ENCODE measurements around the gene FRS2.
"Not testable (repeated sequence)": the region's sequence is repeated elsewhere in the genome, so short reads cannot be mapped to it uniquely, and the experiment has no call there.

Gene FRS2

DNA sequence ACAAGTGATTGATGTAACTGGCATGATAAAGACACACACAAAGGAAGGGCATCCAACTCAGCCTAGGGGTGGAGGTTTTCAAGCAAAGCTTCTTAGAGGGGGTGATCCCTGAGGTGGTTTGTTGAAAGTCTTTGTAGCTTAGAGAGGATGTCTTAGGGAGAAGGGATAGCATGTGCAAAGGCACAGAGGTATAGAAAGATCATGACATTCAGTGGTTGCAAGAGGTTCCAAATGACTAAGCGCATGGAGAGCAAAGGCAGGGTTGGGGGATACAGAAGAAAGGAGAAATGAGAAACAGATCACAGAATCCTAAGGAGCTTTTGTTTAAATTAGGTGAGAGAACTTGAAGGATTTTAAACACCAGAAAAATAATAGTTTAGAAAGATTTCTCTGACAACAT lies 109.9 kb downstream of the FRS2 start:
- no peak for DNase-seq (ENCODE audit: low read depth in 2 of 2)

DNA sequence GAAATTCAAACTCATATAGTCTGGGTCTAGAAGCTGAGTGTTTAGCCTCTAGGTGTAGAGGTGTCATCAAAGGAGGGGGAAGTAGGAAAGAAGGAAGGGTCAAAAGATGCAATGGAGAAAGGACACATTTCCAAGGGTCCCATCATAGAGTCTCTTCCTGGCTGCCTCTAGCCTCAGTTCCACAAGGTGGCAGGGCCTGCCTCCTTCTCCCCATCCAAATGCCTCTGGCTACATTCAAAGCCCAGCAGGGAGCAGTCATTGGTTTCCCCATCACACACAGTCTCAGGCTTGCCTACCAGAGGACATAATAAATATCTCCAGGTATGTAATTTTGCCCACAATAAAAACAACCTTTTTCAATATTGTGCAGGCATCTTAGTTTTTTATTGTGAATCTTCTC lies 113.0 kb downstream of the FRS2 start:
- no peak for DNase-seq (ENCODE audit: low read depth in 2 of 2)

DNA sequence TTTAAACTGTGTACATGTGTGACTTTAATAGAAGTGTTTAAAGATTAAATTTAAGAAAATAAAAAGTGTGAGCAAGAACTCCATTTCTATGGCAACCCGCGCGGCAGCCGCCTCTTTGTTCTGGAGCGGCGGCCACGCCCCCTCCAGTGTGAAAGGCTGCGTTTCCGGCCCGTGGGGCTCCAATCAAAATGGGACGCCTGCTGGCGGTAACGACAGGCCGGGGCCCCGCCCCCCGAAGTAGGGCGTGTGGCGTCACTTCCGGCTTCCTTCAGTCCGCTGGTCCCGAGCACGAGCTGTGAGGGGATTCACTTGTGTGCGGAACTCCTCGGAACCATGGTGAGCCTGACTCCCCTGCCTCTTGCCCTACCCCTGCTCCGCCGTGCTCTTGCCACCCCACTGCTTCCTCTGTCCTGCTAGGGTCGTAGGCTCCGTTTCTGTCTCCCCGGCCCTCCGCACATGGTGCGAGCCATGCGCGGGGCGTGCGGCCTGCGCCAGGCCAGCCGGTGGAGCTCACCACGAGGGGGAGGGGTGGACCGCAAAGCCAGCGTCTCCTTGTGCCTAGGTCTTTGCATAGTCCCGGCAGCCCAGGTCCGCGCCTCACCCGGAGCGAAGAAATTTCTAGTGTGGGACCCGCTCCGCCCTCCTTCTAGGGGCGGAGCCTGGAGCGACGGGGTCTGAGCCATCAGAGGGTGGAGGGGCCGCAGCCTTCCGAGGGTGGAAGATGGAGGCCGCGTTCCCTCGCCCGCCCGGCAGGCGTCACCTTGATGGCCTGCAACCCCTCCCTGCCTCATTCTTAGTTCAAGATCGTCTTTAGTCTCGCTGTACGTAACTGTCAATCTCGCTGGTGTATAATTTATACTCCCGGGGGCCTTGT lies 115.2 kb downstream of the FRS2 start, which contains the start of gene CCT2:
TSS of gene CCT2 (plus strand) at position 271 of the 874 bp plus-strand sequence. CDS start at position 334, 63 bp downstream.
- DNase-seq (ENCODE audit: low read depth in 2 of 2): peak; percentile 93 to 95

DNA sequence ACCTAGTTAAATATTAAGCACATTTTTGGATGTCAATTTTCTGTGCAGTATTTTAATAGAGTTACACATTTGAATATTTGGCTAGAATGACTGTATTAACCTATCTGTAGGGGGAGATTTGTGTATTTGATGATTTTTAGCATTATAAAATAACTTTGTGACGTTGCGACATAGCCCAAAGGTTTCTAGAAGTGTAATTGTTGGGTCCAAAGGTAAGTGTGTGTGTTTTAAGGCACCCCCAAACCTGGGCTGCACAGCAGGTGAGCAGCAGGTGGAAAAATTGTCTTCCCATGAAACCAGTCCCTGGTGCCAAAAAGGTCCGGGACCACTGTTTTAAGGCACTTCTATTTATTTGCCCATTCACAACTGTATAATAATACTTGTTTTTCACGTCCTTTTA lies 118.3 kb downstream of the FRS2 start:
- no peak for DNase-seq (ENCODE audit: low read depth in 2 of 2)

DNA sequence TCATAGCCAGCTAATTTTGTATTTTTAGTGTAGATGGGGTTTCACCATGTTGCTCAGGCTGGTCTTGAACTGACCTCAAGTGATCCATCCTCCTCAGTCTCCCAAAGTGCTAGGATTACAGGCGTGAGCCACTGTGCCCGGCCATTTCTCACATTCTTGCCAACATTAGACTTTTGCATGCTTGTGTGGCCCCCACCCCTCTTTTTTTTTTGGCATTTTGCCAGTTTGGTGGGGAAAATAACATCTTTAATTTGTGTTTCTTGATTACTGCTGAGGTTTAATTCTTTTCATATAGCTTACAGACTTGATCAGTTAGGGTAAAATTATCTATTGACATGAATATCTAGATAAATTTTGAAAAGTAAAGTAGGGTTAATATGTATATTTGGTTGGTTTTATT lies 118.9 kb downstream of the FRS2 start:
- no peak for DNase-seq (ENCODE audit: low read depth in 2 of 2)

DNA sequence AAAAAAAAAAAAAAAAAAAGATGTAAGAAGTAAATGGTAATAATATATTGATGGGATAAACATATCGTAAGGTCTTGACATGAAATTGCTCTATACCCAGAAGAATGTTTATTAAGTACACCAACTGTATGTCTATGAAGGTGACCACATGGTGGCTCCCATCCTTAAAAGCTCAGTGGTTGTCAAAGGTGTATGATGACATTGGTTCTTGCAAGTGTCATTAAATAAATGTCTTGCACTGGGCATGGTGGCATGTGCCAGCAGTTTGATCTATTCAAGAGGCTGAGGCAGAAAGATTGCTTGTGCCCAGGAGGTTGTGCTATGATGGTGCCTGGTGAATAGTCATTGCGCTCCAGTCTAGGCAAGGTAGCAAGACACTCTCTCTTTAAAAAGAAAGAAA lies 125.5 kb downstream of the FRS2 start:
- no peak for DNase-seq (ENCODE audit: low read depth in 2 of 2)

DNA sequence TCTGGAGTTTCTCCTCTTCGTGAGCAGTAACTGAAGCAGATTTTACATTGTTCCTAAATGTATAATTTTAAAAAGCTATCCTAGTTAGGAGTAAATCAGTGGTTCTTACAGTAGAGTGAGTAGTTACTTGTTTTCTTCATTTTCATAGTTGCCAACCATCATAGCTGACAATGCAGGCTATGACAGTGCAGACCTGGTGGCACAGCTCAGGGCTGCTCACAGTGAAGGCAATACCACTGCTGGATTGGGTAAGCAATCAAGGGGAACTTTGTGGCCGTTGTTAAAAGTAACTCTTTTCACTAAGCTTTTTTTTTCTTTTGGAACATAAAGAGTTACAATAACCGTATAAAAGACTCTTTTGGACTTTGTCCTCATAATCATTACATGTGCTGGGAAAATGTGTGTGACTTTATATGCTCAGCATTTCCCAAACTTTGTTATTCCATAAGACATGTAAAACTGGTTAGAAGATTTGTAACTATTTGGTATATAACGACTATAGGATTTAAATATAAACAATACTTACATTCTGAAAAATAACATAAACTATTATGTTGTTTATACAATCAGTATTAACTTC lies 128.1 kb downstream of the FRS2 start:
- no peak for DNase-seq (ENCODE audit: low read depth in 2 of 2)

DNA sequence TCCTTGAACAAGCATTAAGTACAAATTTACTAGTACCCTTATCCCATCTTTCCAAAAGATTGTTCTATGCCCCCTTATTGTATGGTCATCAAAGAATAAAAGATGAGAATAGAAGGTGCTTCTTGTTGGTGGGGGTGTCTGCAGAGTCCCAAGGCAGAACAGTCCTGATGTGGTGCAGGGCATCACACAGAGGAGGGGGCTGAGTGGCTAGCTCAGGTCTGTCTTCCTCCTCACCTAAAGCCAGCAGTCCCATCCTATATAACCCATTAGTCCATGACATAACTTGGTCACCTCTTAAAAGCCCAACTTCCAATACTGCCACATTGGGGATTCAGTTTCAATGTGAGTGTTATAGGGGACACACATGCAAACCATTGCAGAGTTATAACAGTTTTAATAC lies 130.6 kb downstream of the FRS2 start:
- DNase-seq (ENCODE audit: low read depth in 2 of 2): no peak

DNA sequence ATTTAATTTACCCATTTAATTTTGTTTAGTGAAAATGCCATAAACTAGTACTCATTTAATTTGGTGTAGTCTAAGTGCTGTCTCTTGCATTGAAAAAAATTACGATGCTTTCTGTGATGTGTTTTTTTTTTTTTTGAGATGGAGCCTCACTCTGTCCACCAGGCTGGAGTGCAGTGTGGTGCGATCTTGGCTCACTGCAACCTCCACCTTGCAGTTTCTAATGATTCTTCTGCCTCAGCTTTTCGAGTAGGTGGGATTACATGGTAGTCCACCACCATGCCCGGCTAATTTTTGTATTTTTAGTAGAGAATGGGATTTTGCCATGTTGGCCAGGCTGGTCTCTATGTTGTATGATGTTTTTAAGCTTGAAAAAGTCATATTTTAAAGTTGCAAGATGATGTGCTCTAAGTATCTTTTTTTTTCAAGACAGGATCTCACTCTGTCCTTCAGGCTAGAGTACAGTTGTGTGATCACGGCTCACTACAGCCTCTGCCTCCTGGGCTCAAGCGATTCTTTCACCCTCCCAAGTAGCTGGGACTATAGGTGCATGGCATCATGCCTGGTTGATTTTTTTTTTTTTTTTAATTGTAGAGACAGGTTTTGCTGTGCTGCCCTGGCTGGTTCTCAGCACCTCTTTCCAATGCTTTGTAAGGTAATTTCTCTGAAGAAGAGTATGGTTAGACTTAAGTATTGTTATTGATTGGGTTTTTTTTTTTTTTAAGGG lies 131.9 kb downstream of the FRS2 start:
- no peak for DNase-seq (ENCODE audit: low read depth in 2 of 2)

DNA sequence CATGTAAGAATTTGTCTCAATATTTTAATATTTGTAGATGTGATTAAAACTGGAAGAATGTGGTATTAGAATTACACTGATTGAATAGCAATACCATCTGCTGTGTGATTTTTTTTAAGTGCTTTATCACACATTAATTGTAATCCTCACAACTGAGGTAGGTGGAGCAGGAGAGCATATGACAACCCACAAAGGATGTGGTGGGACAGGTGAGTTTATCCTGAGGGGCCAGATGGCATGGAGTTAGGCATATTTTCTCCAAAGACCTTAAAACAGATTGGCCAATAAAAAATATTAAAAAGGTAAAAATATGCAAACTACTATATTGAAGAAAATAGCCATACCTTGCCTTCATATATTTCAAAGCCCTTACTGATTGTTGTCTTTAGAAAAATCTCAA lies 132.8 kb downstream of the FRS2 start:
- DNase-seq (ENCODE audit: low read depth in 2 of 2): no peak

DNA sequence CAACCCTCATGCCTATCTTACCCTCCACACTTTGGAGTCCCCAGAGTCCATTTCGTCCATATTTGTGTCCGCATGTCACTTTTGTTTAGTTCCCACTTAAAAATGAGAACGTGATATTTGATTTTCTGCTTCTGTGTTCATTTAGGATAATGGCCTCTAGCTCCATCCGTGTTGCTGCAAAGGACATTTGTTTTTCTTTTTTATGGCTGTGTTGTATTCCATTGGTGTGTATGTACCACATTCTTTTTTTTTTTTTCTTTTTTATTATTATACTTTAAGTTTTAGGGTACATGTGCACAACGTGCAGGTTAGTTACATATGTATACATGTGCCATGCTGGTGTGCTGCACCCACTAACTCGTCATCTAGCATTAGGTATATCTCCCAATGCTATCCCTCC lies 133.4 kb downstream of the FRS2 start:
- DNase-seq (ENCODE audit: low read depth in 2 of 2): not testable (repeated sequence)

DNA sequence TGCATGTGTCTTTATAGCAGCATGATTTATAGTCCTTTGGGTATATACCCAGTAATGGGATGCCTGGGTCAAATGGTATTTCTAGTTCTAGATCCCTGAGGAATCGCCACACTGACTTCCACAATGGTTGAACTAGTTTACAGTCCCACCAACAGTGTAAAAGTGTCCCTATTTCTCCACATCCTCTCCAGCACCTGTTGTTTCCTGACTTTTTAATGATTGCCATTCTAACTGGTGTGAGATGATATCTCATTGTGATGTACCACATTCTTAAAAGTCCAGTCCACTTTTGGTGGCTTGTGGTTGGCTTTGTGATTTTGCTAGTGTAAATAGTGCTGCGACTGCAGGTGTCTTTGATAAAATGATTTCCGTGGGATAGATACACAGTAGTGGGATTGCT lies 134.1 kb downstream of the FRS2 start:
- not testable (repeated sequence) for DNase-seq (ENCODE audit: low read depth in 2 of 2)

DNA sequence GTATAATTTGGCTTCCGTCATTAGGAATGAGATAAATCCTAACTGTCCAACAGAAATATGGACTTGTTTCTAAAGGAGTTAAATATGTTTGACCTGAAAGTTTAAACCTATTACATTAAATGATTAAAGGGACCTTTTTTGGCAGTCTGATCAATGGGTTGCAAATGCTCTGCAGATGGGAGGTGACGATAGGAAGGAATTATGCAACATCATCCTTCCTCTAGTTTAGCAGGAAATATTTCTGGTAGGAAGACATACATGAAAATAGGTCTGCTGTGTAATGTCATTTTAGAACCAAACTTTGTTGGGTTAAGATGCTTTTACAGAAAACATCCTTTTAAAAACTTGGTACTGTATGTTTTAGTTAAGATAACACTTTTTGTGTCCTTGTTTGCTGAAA lies 137.9 kb downstream of the FRS2 start:
- DNase-seq (ENCODE audit: low read depth in 2 of 2): no peak

DNA sequence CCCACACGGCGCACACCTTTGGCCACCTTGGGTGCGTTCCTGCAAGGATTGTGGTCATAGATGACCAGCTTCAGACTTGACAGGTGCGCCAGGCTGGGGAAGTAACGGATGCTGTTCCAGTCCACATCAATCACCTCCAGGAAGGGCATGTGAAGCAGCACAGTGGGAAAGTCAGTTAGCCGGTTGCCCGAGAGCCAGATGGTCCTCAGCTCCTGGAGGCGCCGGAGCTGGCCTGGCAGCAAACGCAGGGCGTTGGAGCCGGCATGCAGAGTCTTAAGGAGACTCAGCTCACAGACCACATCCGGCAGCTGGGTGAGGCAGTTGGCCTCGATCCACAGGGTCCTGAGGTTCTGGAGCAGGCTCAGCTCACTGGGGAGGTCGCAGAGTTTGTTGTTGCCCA lies 139.9 kb downstream of the FRS2 start:
- DNase-seq (ENCODE audit: low read depth in 2 of 2): no peak

DNA sequence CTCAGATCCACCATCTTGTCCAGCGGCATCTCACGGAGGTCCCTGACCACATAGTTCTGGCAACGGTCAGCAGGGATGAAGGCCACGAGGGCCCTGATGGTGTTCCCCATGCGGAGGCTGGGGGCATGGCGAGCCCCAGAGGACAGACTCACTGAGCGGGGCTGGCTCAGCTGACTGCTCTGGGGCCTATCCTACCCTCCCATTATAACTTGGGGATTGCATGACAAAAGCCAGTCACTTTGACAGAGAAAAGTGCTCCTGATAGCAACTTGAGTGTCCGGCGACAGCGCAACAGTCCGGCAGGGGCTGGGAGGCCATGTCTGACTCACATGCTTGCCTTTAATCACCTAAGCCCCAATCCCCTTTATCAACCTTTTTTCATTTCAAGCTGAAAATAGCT lies 140.5 kb downstream of the FRS2 start, which contains the start of gene LRRC10:
TSS of gene LRRC10 (minus strand) at position 179 of the 400 bp plus-strand sequence. CDS start at position 110, 69 bp downstream.
- DNase-seq (ENCODE audit: low read depth in 2 of 2): no peak

DNA sequence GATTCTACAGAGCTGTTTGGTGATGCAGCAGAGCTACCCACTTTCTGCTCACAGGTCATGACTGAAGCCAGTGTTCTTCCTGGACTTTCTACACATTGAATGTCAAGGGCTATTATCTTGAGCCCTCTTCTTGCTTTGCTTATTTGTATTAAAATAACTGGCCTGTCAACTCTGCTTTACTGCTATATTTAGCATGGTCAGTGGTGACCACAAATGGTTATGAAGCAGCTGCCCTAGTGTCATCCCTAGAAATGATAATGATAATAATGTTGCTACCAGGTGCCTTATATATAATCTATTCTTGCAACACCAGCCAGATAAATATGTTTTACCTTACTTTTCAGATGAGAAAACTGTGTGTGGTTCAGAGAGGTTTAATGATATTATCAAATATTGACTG lies 143.2 kb downstream of the FRS2 start:
- DNase-seq (ENCODE audit: low read depth in 2 of 2): no peak

DNA sequence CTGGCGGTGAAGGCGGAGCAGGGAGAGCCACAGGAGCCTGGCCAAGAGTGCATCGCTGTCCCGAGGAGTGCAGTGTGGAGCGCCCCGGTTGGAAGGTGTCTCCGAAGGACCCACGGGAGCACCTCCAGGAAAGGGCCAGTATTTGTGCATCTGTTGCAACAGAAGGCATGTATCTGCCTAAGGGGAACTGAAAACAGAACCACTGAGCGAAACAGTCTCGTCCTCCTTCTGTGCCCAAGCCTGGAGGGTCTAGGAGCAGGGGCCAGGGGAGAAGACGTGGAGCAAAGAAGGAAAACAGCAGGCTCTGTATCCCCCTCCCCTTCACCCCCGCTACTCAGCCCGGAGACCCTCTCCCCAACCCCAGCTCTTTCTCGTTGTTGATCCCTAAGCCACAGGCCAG lies 145.8 kb downstream of the FRS2 start:
- DNase-seq (ENCODE audit: low read depth in 2 of 2): no peak

DNA sequence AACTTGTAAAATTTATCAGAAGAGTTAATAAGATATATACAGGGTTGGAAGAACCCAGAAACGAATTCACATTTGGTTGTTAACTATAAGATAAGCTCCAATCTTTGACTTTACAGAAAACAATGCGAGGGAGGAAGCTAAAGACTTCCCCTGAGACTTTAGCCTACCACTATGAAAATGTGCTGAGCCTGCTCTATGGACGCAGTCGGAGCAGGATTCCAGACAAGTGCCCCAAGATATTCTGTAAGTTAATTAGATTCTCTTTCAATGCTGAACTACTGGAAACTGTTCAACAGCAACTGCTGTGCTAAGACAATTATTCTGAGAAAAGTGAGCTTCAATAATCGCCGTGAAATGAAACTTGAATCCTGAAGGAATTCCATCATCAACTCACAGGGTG lies 148.9 kb downstream of the FRS2 start:
- DNase-seq (ENCODE audit: low read depth in 2 of 2): no peak

DNA sequence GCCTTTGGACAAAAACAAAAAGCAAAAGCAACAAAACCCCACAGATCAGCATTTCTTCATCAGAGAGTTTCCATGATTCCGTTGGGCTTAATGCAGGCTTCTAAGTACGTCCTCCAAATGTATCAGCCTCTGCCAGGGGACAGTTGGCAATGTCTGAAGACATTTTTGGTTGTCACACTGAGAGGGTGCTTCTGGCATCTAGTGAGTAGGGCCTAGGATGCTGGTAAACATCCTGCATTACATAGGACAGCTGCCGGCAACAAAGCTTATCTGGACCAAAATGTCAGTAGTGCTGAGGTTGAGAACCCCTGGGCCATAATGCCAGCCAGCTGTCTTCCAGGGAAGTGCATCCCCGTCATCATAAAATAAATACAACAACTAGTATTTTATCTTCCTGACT lies 149.9 kb downstream of the FRS2 start:
- DNase-seq (ENCODE audit: low read depth in 2 of 2): no peak

DNA sequence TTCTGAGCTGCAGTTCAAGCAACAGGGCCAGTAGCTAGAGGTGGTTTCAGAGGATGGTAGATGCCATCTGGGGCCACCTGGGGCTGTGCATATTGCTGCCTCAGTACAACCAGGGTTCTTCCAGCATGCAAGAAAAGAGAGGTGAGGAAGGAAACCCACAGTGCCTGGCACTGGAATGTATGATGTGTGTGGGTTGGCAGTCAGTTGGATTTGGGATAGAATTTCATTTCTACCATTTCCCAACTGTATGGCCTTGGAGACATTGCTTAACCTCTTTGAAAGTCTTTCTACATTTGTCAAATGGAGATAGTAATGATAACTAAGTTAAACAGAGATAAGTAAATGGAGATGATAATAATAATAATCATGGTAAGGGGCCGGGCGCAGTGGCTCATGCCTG lies 150.7 kb downstream of the FRS2 start:
- DNase-seq (ENCODE audit: low read depth in 2 of 2): no peak

DNA sequence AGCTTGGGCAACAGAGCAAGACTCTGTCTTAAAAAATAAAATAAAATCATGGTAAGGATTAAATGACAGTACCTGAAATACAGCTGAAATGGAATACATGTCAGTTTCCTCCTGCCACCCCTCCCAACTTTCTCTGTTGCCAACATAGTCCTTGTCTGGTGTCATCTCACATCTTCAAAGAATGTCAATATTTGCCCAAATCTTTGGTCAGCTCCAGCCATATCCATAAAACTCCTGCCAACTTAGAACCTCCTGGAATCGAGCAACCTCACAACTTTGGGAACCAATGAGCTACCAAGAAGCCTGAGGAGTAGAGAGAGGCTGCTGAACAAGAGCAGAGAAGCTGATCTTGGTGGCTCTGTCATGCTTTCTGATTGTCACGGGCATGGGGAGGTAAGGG lies 151.4 kb downstream of the FRS2 start:
- no peak for DNase-seq (ENCODE audit: low read depth in 2 of 2)

DNA sequence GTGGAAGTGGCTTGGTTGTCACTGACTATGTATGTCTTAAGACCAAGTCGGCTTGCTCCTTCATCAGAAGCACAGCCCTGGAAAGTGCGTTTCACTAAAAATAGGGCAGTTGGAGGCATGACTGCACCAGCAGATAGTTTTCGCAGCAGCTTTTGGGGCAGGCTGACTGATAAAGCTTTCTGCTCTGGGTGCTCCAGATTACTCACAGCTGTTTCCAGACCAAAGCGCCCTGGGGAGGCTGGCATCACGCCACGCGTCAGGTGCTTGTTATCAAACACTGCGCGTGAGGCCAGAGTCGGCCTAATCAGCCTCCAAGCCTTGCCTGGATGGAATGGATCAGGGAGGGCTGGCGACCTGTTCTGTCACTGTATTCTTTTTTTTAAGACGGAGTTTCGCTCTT lies 153.8 kb downstream of the FRS2 start:
- DNase-seq (ENCODE audit: low read depth in 2 of 2): no peak

DNA sequence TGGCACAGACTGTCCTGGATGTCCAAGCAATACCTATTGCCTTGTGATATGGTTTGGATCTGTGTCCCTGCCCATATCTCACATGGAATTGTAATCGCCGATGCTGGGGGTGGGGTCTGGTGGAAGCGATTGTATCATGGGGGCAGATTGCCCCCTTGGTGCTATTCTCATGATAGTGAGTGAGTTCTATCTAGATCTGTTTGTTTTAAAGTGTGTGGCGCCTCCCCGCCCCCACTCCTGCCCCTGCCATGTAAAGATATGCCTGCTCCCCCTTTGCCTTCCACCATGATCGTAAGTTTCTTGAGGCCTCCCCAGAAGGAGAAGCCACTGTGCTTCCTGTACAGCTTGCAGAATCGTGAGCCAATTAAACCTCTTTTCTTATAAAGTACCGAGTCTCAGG lies 157.3 kb downstream of the FRS2 start:
- no peak for DNase-seq (ENCODE audit: low read depth in 2 of 2)

Data from stimulated activated CD8-positive, alpha-beta memory T cell treated with anti-CD3 and anti-CD28 coated beads, Interleukin-7, amount 100 ng/mL, for 1 hour (primary cell).